HCT116 (cell line): Measurements from ENCODE around the gene CRTC1. TPM values are rescaled to one million over a fixed set of nuclear protein-coding genes. Genes with fewer than 3 reads are reported as not detected.

Experiments used
- ATAC-seq: fragments of 200-7000 bp; cut with Tn5 transposase; 2 replicates; pipeline ENCODE4 v1.9.1; 2020; ENCODE audit warnings: mild to moderate bottlenecking, moderate library complexity
- BruUV-seq: library from RNA; stranded (reverse); fragments of 400-500 nt; replicated peaks from 2 replicates; lab custom pipeline; 2021; lab: Mats Ljungman, UMichigan
- CTCF ChIA-PET: fragments of 300-600 bp; sonication (Branson Sonifier 250); formaldehyde crosslinking; loops from one replicate; lab custom pipeline; 2021; ENCODE audit warnings: antibody characterized with exemption; lab: Charles Lee
- POLR2A ChIA-PET: fragments of 300-600, 350-600 bp; sonication (Branson Sonifier 250); formaldehyde crosslinking; loops from one replicate; lab custom pipeline; 2021; ENCODE audit warnings: antibody characterized with exemption; lab: Charles Lee
- RAD21 ChIA-PET, 2 experiments: fragments of 300-600 bp; sonication (Branson Sonifier 250); formaldehyde crosslinking; loops; one replicate each; lab custom pipeline; 2023; ENCODE audit warnings: low total read pairs in 2 of 2; ENCODE audit not compliant: uncharacterized antibody in 2 of 2, unreplicated experiment in 2 of 2, low non-redundant PET in 1 of 2; lab: Charles Lee
- DNase-seq: peaks from one replicate; pipeline ENCODE4 v3.0.0-alpha.2; 2010; ENCODE audit warnings: low read depth, low spot score
- H2AFZ ChIP-seq: fragments of 200-600 bp; shearing (Covaris generic), sonication (generic); 2 replicates; pipeline ENCODE4 v1.6.1; 2017; ENCODE audit warnings: low read depth, mixed run types, mixed read lengths, antibody characterized with exemption, low read length; ENCODE audit not compliant: poor library complexity, severe bottlenecking
- H3K27ac ChIP-seq: 2 replicates; pipeline ENCODE4 v1.5.1; 2012; ENCODE audit warnings: low read depth, low read length
- H3K27me3 ChIP-seq: fragments of 200-600 bp; sonication (generic); 2 replicates; pipeline ENCODE4 v1.6.1; 2016; ENCODE audit warnings: mixed run types, low read length, mixed read lengths; ENCODE audit not compliant: insufficient read depth
- H3K36me3 ChIP-seq, 2 experiments: fragments of 200-500 bp in 1 of 2; fragments of 200-600 bp in 1 of 2; sonication (Bioruptor generic) in 1 of 2; sonication (generic) in 1 of 2; 2 replicates each; pipeline versions ENCODE4 v1.5.1 to v1.6.1; 2014 to 2016; ENCODE audit warnings: low read length in 2 of 2, inconsistent platforms in 1 of 2, mixed read lengths in 1 of 2, mixed run types in 1 of 2; ENCODE audit not compliant: insufficient read depth in 2 of 2, control insufficient read depth in 1 of 2
- H3K4me1 ChIP-seq, 2 experiments: fragments of 200-600 bp in 1 of 2; sonication (generic) in 1 of 2; 2 replicates each; pipeline versions ENCODE4 v1.5.1 to v1.6.1; 2012 to 2017; ENCODE audit warnings: low read length in 2 of 2, inconsistent platforms in 1 of 2, mild to moderate bottlenecking in 1 of 2, mixed read lengths in 1 of 2, mixed run types in 1 of 2, moderate library complexity in 1 of 2; ENCODE audit not compliant: insufficient read depth in 2 of 2, control insufficient read depth in 1 of 2
- H3K4me2 ChIP-seq: fragments of 200-600 bp; sonication (generic); 2 replicates; pipeline ENCODE4 v1.6.1; 2017; ENCODE audit warnings: mixed run types, low read length, mixed read lengths
- H3K4me3 ChIP-seq, 2 experiments: fragments of 200-600 bp in 1 of 2; sonication (generic) in 1 of 2; replicated peaks in 1 of 2; 2 replicates each; pipeline ENCODE4 v1.5.1; 2011 to 2016; ENCODE audit warnings: low read length in 2 of 2, control low read depth in 1 of 2, low read depth in 1 of 2, mild to moderate bottlenecking in 1 of 2, mixed read lengths in 1 of 2, mixed run types in 1 of 2
- H3K79me2 ChIP-seq: fragments of 200-600 bp; sonication (generic); 2 replicates; pipeline ENCODE4 v1.6.1; 2017; ENCODE audit warnings: mild to moderate bottlenecking, mixed run types, low read length, moderate library complexity, mixed read lengths; ENCODE audit not compliant: insufficient read depth
- H3K9ac ChIP-seq: fragments of 200-600 bp; sonication (generic); 2 replicates; pipeline ENCODE4 v1.6.1; 2016; ENCODE audit warnings: low read length, mixed read lengths
- H3K9me2 ChIP-seq: fragments of 200-600 bp; sonication (generic), shearing (Covaris generic); 2 replicates; pipeline ENCODE4 v1.6.1; 2017; ENCODE audit warnings: mixed run types, mild to moderate bottlenecking, moderate library complexity; ENCODE audit not compliant: insufficient read depth
- H3K9me3 ChIP-seq, 2 experiments: fragments of 200-500 bp in 1 of 2; fragments of 200-600 bp in 1 of 2; sonication (Bioruptor generic) in 1 of 2; sonication (generic) in 1 of 2; 2 replicates each; pipeline ENCODE4 v1.6.1; 2014 to 2017; ENCODE audit warnings: low read length in 2 of 2, mixed read lengths in 2 of 2, inconsistent platforms in 1 of 2, low read depth in 1 of 2, mild to moderate bottlenecking in 1 of 2, mixed run types in 1 of 2, moderate library complexity in 1 of 2; ENCODE audit not compliant: control insufficient read depth in 1 of 2, insufficient read depth in 1 of 2
- H4K20me1 ChIP-seq: fragments of 200-600 bp; sonication (generic), shearing (Covaris generic); 2 replicates; pipeline ENCODE4 v1.6.1; 2017; ENCODE audit warnings: mixed run types, mild to moderate bottlenecking, moderate library complexity; ENCODE audit not compliant: insufficient read depth
- ATF3 ChIP-seq: IDR thresholded peaks from 2 replicates; pipeline ENCODE4 v1.6.1; 2012
- CBX3 ChIP-seq: IDR thresholded peaks from 2 replicates; pipeline ENCODE4 v1.6.1; 2012; ENCODE audit warnings: low read depth
- CEBPB ChIP-seq: IDR thresholded peaks from 2 replicates; pipeline ENCODE4 v1.6.1; 2012; ENCODE audit warnings: low read depth
- CTCF ChIP-seq, 3 experiments: fragments of 200-600 bp in 1 of 3; sonication (generic) in 1 of 3; IDR thresholded peaks in 2 of 3; conservative IDR thresholded peaks in 1 of 3; 2 replicates each; pipeline ENCODE4 v1.5.1; 2012 to 2017; ENCODE audit warnings: low read depth in 2 of 3, low read length in 2 of 3, antibody characterized with exemption in 1 of 3, borderline replicate concordance in 1 of 3, control low read depth in 1 of 3, mild to moderate bottlenecking in 1 of 3, mixed read lengths in 1 of 3, mixed run types in 1 of 3, moderate library complexity in 1 of 3; ENCODE audit not compliant: insufficient read depth in 1 of 3
- EGR1 ChIP-seq: IDR thresholded peaks from 2 replicates; pipeline ENCODE4 v1.6.1; 2012; ENCODE audit warnings: low read depth
- ELF1 ChIP-seq: IDR thresholded peaks from 2 replicates; pipeline ENCODE4 v1.6.1; 2012; ENCODE audit warnings: low read depth, borderline replicate concordance
- EZH2 ChIP-seq: fragments of 200-600 bp; sonication (generic); IDR thresholded peaks from 2 replicates; pipeline ENCODE4 v1.6.1; 2017; ENCODE audit warnings: antibody characterized with exemption, mixed run types
- EZH2phosphoT487 ChIP-seq: fragments of 200-600 bp; IDR thresholded peaks from 2 replicates; pipeline ENCODE4 v1.6.1; 2018; ENCODE audit warnings: antibody characterized with exemption, borderline replicate concordance
- FOSL1 ChIP-seq: IDR thresholded peaks from 2 replicates; pipeline ENCODE4 v1.6.1; 2012; ENCODE audit warnings: low read depth
- MAX ChIP-seq: IDR thresholded peaks from 2 replicates; pipeline ENCODE4 v1.6.1; 2012
- POLR2A ChIP-seq: IDR thresholded peaks from 2 replicates; pipeline ENCODE4 v1.7.0; 2011; ENCODE audit warnings: borderline replicate concordance; ENCODE audit not compliant: insufficient read depth, insufficient read length; ENCODE audit errors: extremely low read depth
- RAD21 ChIP-seq: IDR thresholded peaks from 2 replicates; pipeline ENCODE4 v1.6.1; 2012; ENCODE audit warnings: low read depth, mild to moderate bottlenecking
- REST ChIP-seq: IDR thresholded peaks from 2 replicates; pipeline ENCODE4 v1.6.1; 2012; ENCODE audit warnings: low read depth
- SIN3A ChIP-seq: IDR thresholded peaks from 2 replicates; pipeline ENCODE4 v1.6.1; 2012; ENCODE audit warnings: low read depth
- SP1 ChIP-seq: IDR thresholded peaks from 2 replicates; pipeline ENCODE4 v1.6.1; 2012; ENCODE audit warnings: low read depth
- TCF7L2 ChIP-seq: IDR thresholded peaks from 2 replicates; pipeline ENCODE4 v1.7.0; 2011; ENCODE audit warnings: borderline replicate concordance, inconsistent platforms; ENCODE audit not compliant: insufficient read depth, insufficient read length; ENCODE audit errors: extremely low read depth
- YY1 ChIP-seq: IDR thresholded peaks from 2 replicates; pipeline ENCODE4 v1.6.1; 2011; ENCODE audit warnings: low read length, low read depth, moderate library complexity, mild to moderate bottlenecking; ENCODE audit not compliant: insufficient replicate concordance; ENCODE audit errors: extremely low read depth
- ZBTB33 ChIP-seq: IDR thresholded peaks from 2 replicates; pipeline ENCODE4 v1.6.1; 2011; ENCODE audit warnings: mild to moderate bottlenecking, low read length, moderate library complexity; ENCODE audit not compliant: insufficient replicate concordance; ENCODE audit errors: extremely low read depth
- ZFX ChIP-seq: fragments of 450-650 bp; IDR thresholded peaks from 2 replicates; pipeline ENCODE4 v1.6.1; 2017
- ZNF274 ChIP-seq: fragments of 200-500 bp; sonication (Bioruptor generic); IDR thresholded peaks from 2 replicates; pipeline ENCODE4 v1.6.1; 2014; ENCODE audit warnings: mild to moderate bottlenecking, low read depth, low read length, inconsistent platforms
- intact Hi-C: fragments of 100-400 bp; cut with micrococcal nuclease; formaldehyde crosslinking; loops from 2 replicates; pipeline ENCODE4 v1.10.0; 2022
- total RNA-seq: library from RNA; stranded (reverse); gene quantifications from one replicate; pipeline ENCODE4 v1.2.1, GENCODE V29; 2021; ENCODE audit not compliant: unreplicated experiment

The CRTC1 gene
- total RNA-seq, 1 experiment from 2014 or later = 14.9 TPM

GRCh38 chr19:18817574-18817973 lies 134.1 kb downstream of the CRTC1 start:
- H3K4me3 ChIP-seq = no peak overlapping the region
- intact Hi-C loops = no loop called here
- H4K20me1 ChIP-seq = no peaks in the 10 kb centered on the region
- no peaks in the 10 kb centered on the region for H3K9me3 ChIP-seq
- ChIA-PET RAD21 (no interaction called here), POLR2A (no interaction called here), CTCF (no interaction called here)
- no peak for DNase-seq
- H3K4me1 ChIP-seq = no peaks in the 10 kb centered on the region
- no peaks in the 10 kb centered on the region for H3K36me3 ChIP-seq
- no peak overlapping the region for H3K9ac ChIP-seq
- ATAC-seq = no peak
- H3K79me2 ChIP-seq = no peaks in the 10 kb centered on the region
- BruUV-seq = no TSS peak
- H3K9me2 ChIP-seq = no peaks in the 10 kb centered on the region
- H3K4me2 ChIP-seq = no peak overlapping the region
- no peak overlapping the region for H3K27ac ChIP-seq
- no peak for TF ChIP-seq EGR1
- no peak for TF ChIP-seq REST
- TF ChIP-seq SP1 = no peak
- TF ChIP-seq POLR2A = no peak
- TF ChIP-seq EZH2phosphoT487 = no peak
- no peak for TF ChIP-seq FOSL1
- TF ChIP-seq YY1 = no peak
- no peak for TF ChIP-seq ZBTB33
- TF ChIP-seq ZNF274 = no peak
- TF ChIP-seq RAD21 = no peak
- no peak for TF ChIP-seq CTCF (IDR thresholded peaks at IDR 0.05 in 2 of 3, conservative IDR thresholded peaks at IDR 0.05 in 1 of 3; ENCODE audit: borderline replicate concordance in 1 of 3, insufficient read depth in 1 of 3, low read depth in 2 of 3, low read length in 2 of 3)
- TF ChIP-seq EZH2 = no peak
- TF ChIP-seq CBX3 = no peak
- TF ChIP-seq CEBPB = no peak
- no peak for TF ChIP-seq ELF1
- no peak for TF ChIP-seq MAX
- TF ChIP-seq ATF3 = no peak
- TF ChIP-seq TCF7L2 = no peak
- no peak for TF ChIP-seq ZFX
- no peak for TF ChIP-seq SIN3A
- no peaks in the 10 kb centered on the region; the same call in 1 of the 2 replicates for H3K27me3 ChIP-seq
- H2AFZ ChIP-seq = no peak overlapping the region
